ENCODE data around the gene MYH10. TPM values are rescaled to one million over a fixed set of nuclear protein-coding genes. Genes with fewer than 3 reads are reported as not detected.

The MYH10 gene
- total RNA-seq, 1 donor from 2014 or later: 378 TPM

- peaks cover 6 to 27% of the 10 kb centered on the region in 2 donors for H3K4me1 ChIP-seq
- H3K9me3 ChIP-seq: no peaks in the 10 kb centered on the region
- intact Hi-C loops (cut with DNase I): no loop called here
- peaks cover 52 to 75% of the 10 kb centered on the region in 2 donors for H3K36me3 ChIP-seq
- TF ChIP-seq CTCF (IDR thresholded peaks at IDR 0.05): no peak
- no peak overlapping the region for H3K4me3 ChIP-seq
- no peaks in the 10 kb centered on the region for H3K27me3 ChIP-seq
- no peak for DNase-seq (ENCODE audit: low spot score in 2 of 2)
- H3K27ac ChIP-seq: no peak overlapping the region
Measured at GRCh38 chr17:8459831-8460230, 170.7 kb downstream of the MYH10 start.

- H3K9me3 ChIP-seq: no peaks in the 10 kb centered on the region
- no peak for TF ChIP-seq CTCF (IDR thresholded peaks at IDR 0.05)
- no peak for DNase-seq (ENCODE audit: low spot score in 2 of 2)
- intact Hi-C loops (cut with DNase I): no loop called here
- peaks cover 54 to 75% of the 10 kb centered on the region in 2 donors for H3K36me3 ChIP-seq
- H3K4me3 ChIP-seq: no peak overlapping the region
- H3K27ac ChIP-seq: no peak overlapping the region
- H3K4me1 ChIP-seq: peaks cover 6 to 20% of the 10 kb centered on the region in 2 donors
- H3K27me3 ChIP-seq: no peaks in the 10 kb centered on the region
Measured at GRCh38 chr17:8459107-8459506, 171.4 kb downstream of the MYH10 start.

- Histone ChIP-seq H3K27me3 (no peaks in the 10 kb centered on the region), H3K4me3 (no peak overlapping the region), H3K4me1 (peaks cover 0 to 12% of the 10 kb centered on the region in 2 donors), H3K27ac (no peak overlapping the region), H3K9me3 (no peaks in the 10 kb centered on the region), H3K36me3 (peaks cover 60 to 82% of the 10 kb centered on the region in 2 donors)
- no peak for TF ChIP-seq CTCF (IDR thresholded peaks at IDR 0.05)
- DNase-seq (ENCODE audit: low spot score in 2 of 2): no peak
- intact Hi-C loops (cut with DNase I): no loop called here
Measured at GRCh38 chr17:8458128-8458527, 172.4 kb downstream of the MYH10 start.

- TF ChIP-seq CTCF (IDR thresholded peaks at IDR 0.05): no peak
- Histone ChIP-seq H3K4me3 (no peak overlapping the region), H3K36me3 (peaks cover 68 to 88% of the 10 kb centered on the region in 2 donors)
Measured at GRCh38 chr17:8455665-8456209, 174.8 kb downstream of the MYH10 start.

GRCh38 chr17:8453326-8453725 is 177.2 kb downstream of the MYH10 start:
- intact Hi-C loops (cut with DNase I): no loop called here
- DNase-seq (ENCODE audit: low spot score in 2 of 2): no peak
- Histone ChIP-seq H3K27ac (no peak overlapping the region), H3K36me3 (peaks cover 71 to 85% of the 10 kb centered on the region in 2 donors), H3K9me3 (no peaks in the 10 kb centered on the region), H3K27me3 (no peaks in the 10 kb centered on the region), H3K4me3 (no peak overlapping the region), H3K4me1 (no peaks in the 10 kb centered on the region)
- TF ChIP-seq CTCF (IDR thresholded peaks at IDR 0.05): no peak

More at GRCh38 chr17:8455665-8456209, 174.8 kb downstream of the MYH10 start:
- Histone ChIP-seq H3K9me3 (no peaks in the 10 kb centered on the region), H3K27ac (no peak overlapping the region), H3K4me1 (no peaks in the 10 kb centered on the region), H3K27me3 (no peaks in the 10 kb centered on the region)
- DNase-seq (ENCODE audit: low spot score in 2 of 2): no peak
- intact Hi-C loops (cut with DNase I): no loop called here
